ENCODE results near the gene CPLX1. TPM values are rescaled to one million over a fixed set of nuclear protein-coding genes. Genes with fewer than 3 reads are reported as not detected.

Gene CPLX1
- total and polyA plus RNA-seq, 12 donors = 1.7 to 25.3 (median 7.5) TPM

GRCh38 chr4:794900-795725 is 30.8 kb downstream of the CPLX1 start:
- no peak for DNase-seq
- Histone ChIP-seq H3K9me3 (replicated peaks in 1 of 3) (no peaks in the 10 kb centered on the region), H3K4me1 (replicated peaks in 1 of 2) (no peaks in the 10 kb centered on the region), H3K27ac (no peak overlapping the region), H3K27me3 (no peaks in the 10 kb centered on the region), H3K4me3 (no peak overlapping the region), H3K36me3 (replicated peaks in 1 of 2) (no peaks in the 10 kb centered on the region)
- 26 to 45% (median 32%) methylated on average over 4 to 71 of the region's 71 CpGs for WGBS, 4 donors
- intact Hi-C loops (cut with DNase I) = no loop called here
- TF ChIP-seq CTCF (IDR thresholded peaks at IDR 0.05) (no peak), POLR2A (IDR thresholded peaks at IDR 0.05) (no peak)

- Histone ChIP-seq H3K27ac (no peak overlapping the region), H3K27me3 (no peaks in the 10 kb centered on the region), H3K9me3 (replicated peaks in 1 of 3) (no peaks in the 10 kb centered on the region), H3K4me1 (replicated peaks in 1 of 2) (peaks cover 0 to 3% of the 10 kb centered on the region in 2 donors), H3K4me3 (no peak overlapping the region), H3K36me3 (replicated peaks in 1 of 2) (no peaks in the 10 kb centered on the region)
- DNase-seq = no peak
- intact Hi-C loops (cut with DNase I) = no loop called here
- TF ChIP-seq POLR2A (IDR thresholded peaks at IDR 0.05) = no peak
- no peak for TF ChIP-seq CTCF (IDR thresholded peaks at IDR 0.05)
- WGBS, 4 donors = 63 to 84% (median 65%) methylated on average over 5 to 19 of the region's 19 CpGs
These were observed 31.8 kb downstream of the CPLX1 start for GRCh38 chr4:793941-794621.

GRCh38 chr4:793093-793861 is 32.7 kb downstream of the CPLX1 start:
- Histone ChIP-seq H3K9me3 (replicated peaks in 1 of 3) (no peaks in the 10 kb centered on the region), H3K27me3 (no peaks in the 10 kb centered on the region), H3K4me3 (no peak overlapping the region), H3K4me1 (replicated peaks in 1 of 2) (peaks cover 0 to 10% of the 10 kb centered on the region in 2 donors), H3K36me3 (replicated peaks in 1 of 2) (no peaks in the 10 kb centered on the region), H3K27ac (no peak overlapping the region)
- TF ChIP-seq CTCF (IDR thresholded peaks at IDR 0.05) = no peak
- no peak for TF ChIP-seq POLR2A (IDR thresholded peaks at IDR 0.05)
- intact Hi-C loops (cut with DNase I) = no loop called here
- 70 to 86% (median 78%) methylated on average over 8 to 19 of the region's 19 CpGs for WGBS, 4 donors
- DNase-seq = no peak

- no peak for DNase-seq
- 55 to 82% (median 59%) methylated on average over 8 to 17 of the region's 17 CpGs for WGBS, 4 donors
- Histone ChIP-seq H3K27ac (no peak overlapping the region), H3K36me3 (replicated peaks in 1 of 2) (no peaks in the 10 kb centered on the region), H3K9me3 (replicated peaks in 1 of 3) (no peaks in the 10 kb centered on the region), H3K27me3 (no peaks in the 10 kb centered on the region), H3K4me1 (replicated peaks in 1 of 2) (peaks cover 0 to 10% of the 10 kb centered on the region in 2 donors), H3K4me3 (no peak overlapping the region)
- TF ChIP-seq POLR2A (IDR thresholded peaks at IDR 0.05) (no peak), CTCF (IDR thresholded peaks at IDR 0.05) (no peak)
- intact Hi-C loops (cut with DNase I) = no loop called here
These were observed 33.3 kb downstream of the CPLX1 start for GRCh38 chr4:792626-793092.

Measured in adrenal gland (tissue), 12 donors.